GM13976 (cell line): ENCODE measurements around the gene ZNF484.
"Not testable (repeated sequence)": the region's sequence is repeated elsewhere in the genome, so short reads cannot be mapped to it uniquely, and the experiment has no call there.

ENCODE experiments used
- DNase-seq: peaks from one replicate; pipeline ENCODE4 v3.0.0; 2012; ENCODE audit warnings: low spot score
- in situ Hi-C: fragments of 300-500 bp; cut with MboI; formaldehyde crosslinking; loops from one replicate; pipeline ENCODE4 v1.12.0; 2022; ENCODE audit warnings: low sequenced_read_pairs, mixed read lengths, inconsistent platforms; ENCODE audit not compliant: unreplicated experiment
- TF ChIP-seq, protein P1 (sequence below): IDR thresholded peaks from 2 replicates; pipeline ENCODE4 v1.5.1; 2012; ENCODE audit warnings: borderline replicate concordance, mild to moderate bottlenecking; ENCODE audit not compliant: insufficient read depth; ENCODE audit errors: extremely low read depth, missing control alignments, control extremely low read depth

ZNF484 gene

DNA sequence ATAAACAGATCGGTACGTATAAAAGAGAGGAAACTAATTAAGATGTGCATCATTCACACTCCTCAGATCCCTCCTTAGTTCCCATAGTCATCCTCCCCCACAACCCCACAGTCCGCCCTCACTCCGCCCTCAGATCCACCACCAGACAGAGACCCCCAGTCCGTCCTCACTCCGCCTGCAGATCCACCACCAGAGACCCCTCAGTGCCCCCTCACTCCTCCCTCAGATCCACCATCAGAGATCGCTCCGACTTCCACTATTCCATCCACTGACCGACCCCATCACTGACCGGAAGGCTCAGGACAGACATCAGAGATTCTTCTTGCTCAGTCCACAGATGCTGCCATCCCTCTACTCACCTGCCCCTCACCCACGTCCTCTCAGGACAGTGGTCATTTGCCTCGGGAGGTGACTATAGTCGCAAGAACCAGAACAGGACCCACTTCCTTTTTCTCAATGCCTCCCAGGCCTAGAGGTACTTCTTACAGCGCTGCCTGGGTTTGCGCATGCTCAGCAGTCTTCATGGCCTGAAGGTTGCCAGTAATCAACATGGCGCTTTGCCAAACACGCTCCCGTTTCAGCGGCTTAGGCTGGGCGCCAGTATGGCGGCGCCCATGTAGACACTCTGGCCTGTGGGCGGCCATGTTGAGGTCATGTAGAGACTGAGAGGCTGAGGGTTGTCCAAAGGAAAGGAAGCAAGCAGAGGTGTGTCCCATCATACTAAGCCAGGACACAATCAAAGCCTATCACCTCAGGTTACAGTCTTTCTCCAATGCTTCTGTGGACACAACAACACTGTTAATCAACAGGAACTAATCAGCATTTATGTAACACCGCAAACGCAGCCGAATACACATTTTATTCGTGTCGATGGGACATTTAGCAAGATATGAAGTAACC lies at the start of gene ZNF484:
Gene ZNF484, minus strand, starts transcription at position 508 of the 900 bp plus-strand sequence. CDS start 3,009 bp downstream, outside the sequence.
- in situ Hi-C loops, result no loop called here
- TF ChIP-seq, protein P1, sequence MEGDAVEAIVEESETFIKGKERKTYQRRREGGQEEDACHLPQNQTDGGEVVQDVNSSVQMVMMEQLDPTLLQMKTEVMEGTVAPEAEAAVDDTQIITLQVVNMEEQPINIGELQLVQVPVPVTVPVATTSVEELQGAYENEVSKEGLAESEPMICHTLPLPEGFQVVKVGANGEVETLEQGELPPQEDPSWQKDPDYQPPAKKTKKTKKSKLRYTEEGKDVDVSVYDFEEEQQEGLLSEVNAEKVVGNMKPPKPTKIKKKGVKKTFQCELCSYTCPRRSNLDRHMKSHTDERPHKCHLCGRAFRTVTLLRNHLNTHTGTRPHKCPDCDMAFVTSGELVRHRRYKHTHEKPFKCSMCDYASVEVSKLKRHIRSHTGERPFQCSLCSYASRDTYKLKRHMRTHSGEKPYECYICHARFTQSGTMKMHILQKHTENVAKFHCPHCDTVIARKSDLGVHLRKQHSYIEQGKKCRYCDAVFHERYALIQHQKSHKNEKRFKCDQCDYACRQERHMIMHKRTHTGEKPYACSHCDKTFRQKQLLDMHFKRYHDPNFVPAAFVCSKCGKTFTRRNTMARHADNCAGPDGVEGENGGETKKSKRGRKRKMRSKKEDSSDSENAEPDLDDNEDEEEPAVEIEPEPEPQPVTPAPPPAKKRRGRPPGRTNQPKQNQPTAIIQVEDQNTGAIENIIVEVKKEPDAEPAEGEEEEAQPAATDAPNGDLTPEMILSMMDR, result no peak
- peak; percentile 90 for DNase-seq

DNA sequence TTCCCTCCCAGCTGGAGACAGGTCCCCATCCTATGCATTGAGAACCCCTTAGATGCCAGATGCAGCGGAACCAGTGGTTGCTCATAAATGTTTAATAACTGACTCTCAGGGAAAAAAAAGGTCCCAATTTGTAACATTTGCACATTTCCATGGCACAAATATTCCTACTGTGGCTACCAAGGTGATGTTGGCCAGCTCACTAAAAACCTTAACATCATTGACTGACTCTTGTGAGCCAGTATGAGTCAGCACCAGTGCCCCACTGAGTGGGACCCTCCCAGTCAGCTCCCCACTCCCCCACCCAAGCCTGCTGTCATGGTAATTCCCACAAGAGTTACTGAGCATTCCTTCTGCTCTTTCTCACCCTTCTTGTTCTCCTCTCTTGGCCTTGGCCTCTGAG lies 42.6 kb upstream of the ZNF484 start:
- in situ Hi-C loops, result no loop called here
- DNase-seq, result no peak
- TF ChIP-seq, protein P1, result no peak

DNA sequence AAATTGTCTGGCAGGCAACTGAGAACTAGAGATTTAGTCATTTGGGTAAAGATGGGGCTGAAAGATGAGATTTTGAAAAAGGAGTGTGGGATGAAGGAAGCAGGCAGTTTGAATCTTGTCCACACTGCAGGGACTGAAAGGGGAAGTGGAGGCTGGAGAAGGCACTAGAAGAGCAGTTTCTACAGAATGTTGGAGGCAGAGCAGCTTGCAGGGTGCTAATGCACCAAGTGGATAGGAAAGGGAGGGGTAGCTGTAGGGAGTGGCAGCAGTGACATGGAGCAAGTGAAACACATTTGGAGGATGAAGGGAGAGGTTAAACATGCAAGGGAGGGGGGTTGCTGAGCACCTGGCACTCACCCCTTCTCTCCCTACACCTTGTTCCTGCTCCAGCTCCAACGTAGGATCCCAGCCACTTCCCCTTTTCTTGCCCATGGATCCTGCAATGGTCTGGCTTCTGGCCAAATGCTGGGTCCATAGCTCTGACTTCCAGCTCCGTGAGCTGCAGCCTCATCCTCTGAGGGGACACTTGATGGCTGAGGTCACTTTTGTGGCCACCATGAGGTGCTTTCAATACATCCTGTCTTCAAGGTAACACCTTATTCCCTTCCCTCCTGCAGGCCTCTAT lies 39.5 kb upstream of the ZNF484 start:
- TF ChIP-seq, protein P1, result no peak
- DNase-seq, result no peak
- in situ Hi-C loops, result no loop called here

DNA sequence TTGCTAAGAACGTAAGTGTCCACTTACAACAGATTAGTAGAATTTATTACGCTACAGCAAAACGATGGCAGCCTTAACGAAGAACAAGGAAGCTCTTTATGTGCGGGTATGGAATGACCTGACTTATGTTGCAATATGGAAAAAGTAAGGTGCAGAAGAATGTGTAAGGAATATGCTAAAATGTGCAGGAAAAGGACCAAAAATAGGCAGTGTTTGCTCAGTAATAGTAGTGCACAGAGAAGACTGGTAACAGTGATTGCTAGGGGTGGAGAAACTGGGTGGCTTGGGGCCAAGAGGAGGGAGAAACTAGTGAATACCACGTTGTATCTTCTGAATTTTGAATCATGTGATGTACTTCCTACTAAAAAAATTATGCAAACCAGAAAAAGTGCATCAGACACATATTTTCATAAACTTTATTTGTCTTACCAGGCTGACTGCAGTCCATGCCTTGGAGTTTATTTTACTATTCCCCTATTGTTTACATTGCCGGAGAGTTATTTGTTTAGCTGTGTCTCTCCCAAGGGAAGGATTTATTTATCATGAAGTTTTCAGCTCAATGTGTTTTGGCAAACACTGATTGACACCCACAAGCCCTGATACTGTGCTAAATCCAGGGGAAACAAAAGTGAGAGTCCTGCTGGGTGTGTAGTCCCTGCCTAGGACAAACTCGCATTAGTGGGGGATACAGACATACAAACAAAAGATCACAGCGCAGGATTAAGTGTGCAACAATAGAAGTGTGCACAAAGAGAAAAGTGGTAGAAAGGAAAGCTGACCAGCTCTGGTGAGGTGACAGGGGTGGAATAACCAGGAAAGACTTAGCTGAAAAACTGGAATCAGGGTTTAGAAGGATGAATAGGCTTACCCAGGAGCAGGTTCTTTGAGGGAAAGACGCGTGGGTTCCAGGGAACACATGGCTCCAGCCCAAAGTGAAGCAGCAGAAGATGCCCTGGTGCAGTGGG lies 34.0 kb upstream of the ZNF484 start:
- DNase-seq, result no peak
- in situ Hi-C loops, result no loop called here
- TF ChIP-seq, protein P1, result no peak

DNA sequence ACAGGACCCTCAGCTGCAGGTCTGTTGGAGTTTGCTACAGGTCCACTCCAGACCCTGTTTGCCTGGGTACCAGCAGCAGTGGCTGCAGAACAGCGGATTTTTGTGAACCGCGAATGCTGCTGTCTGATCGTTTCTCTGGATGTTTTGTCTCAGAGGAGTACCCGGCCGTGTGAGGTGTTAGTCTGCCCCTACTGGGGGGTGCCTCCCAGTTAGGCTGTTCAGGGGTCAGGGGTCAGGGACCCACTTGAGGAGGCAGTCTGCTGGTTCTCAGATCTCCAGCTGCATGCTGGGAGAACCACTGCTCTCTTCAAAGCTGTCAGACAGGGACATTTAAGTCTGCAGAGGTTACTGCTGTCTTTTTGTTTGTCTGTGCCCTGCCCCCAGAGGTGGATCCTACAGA lies 27.3 kb upstream of the ZNF484 start:
- DNase-seq, in situ Hi-C loops: not testable (repeated sequence)

DNA sequence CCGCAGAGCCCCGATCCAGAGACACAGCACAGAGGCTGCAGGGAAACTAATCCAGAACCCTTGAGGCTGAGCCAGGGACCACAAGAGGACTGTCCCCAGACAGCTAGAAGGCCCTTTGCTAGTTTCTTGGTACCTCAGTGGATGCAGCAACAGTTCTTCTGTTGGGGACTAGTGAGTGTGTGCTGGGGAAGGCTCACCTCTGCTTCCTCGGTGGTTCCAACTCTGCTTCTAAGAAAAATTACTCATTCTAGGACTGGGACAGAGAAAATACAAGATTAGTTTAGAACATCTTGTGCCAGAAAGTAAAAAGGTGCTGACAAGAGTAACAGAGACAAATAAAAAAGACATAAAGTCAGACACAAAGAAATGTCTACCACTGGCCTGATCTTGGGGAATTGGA lies 19.5 kb upstream of the ZNF484 start:
- TF ChIP-seq, protein P1, result no peak
- in situ Hi-C loops, result no loop called here
- no peak for DNase-seq
